Stimulated activated CD8-positive, alpha-beta memory T cell treated with anti-CD3 and anti-CD28 coated beads, Interleukin-7, amount 100 ng/mL, for 4 hours (primary cell): Measurements from ENCODE around the gene PTX4.

Experiments
- DNase-seq, 2 donors: peaks; one replicate each; pipeline ENCODE4 v3.0.0-alpha.2; 2020; ENCODE audit warnings: low read depth in 2 of 2

The PTX4 gene

DNA sequence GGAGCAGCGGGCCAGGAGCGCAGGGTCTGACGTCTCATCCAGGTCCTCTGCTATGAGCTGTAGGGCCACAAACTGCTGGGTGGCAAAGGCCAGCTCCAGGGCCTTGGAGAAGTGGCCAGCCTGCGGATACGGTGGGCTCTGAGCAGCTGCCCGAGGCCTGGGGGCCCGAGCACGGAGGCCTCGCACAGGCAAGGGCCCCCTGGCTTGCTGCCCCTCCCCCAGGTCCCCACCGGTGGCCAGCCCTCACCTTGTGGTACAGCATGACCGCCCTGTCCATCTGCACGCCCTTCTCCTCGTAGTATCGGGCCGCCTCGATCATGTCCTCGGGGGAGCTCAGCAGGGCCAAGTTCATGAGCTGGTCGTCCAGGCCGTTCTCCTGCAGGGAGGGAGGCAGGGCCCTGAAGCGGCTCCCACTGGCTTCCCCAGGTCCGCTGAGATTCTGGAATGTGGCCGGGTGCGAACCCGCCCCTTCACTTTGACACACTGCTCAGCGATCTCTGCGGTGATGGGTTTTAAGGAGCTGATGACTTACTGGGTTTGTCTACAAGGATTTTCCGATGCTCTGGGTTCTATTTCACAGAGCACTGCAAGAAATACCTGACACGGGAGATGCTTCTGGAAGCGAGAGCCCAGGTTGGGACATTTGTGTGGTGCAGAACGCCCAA is 35.0 kb upstream of the PTX4 start:
- DNase-seq: no peak

GRCh38 chr16:1520461-1520860 is 31.7 kb upstream of the PTX4 start:
- DNase-seq: no peak

DNA sequence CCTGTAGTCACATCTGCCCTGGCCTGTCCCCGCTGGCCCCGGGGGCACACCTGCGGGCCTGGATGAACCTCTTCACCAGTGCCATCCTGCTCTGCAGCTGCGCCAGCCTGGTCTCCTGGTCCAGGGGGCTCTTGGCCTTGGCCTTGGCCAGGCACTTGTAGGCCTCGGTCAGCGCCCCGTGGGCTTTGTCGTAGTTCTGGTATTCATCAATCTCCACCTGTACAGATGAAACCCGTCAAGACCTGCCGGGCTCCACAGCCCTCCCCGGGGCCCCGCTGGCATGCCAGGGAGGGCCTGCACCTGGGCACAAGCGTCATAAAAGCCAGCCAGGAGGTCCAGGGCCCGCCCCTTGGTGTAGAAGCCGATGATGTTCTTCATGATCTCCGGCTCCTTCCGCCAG is 31.1 kb upstream of the PTX4 start:
- DNase-seq: no peak

- DNase-seq: no peak
Observed at GRCh38 chr16:1518626-1519135, 29.9 kb upstream of the PTX4 start.

DNA sequence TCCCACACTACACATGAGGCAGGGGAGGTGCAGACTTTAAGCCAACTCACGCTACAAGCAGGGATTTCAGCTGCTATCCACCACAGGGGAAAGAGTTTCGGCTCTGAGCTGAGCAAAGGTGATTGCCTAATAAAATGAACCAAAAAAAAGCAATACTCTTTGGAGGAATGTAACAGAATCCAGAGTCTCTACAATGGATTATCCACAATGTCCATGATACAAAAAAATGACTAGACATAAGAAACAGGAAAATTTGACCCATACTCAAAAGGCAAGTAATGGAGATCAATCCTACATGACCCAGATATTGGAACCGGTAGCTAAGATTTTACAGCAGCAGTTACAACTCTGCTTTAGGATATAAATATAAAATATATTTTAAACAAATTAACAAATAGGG is 25.8 kb upstream of the PTX4 start:
- DNase-seq: no peak

DNA sequence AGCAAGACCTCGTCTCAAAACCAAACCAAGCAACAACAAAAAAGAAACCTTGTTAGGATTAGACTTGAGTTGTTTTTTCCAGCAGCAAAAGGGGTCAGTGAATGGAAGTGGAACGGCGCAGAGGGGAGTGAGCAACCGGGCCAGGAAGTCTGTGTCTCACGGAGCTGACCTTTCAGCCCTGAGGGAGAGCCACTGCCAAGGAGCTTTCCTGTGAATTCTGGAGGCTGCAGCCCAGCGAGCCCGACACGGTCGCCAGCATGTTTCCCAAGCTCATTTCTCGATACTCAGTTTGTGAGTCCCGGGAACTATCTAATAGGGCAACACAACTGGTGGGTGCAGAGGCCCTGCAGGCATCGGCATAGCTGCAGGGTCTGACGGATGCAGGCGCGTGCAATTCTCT is 24.0 kb upstream of the PTX4 start:
- DNase-seq: no peak

DNA sequence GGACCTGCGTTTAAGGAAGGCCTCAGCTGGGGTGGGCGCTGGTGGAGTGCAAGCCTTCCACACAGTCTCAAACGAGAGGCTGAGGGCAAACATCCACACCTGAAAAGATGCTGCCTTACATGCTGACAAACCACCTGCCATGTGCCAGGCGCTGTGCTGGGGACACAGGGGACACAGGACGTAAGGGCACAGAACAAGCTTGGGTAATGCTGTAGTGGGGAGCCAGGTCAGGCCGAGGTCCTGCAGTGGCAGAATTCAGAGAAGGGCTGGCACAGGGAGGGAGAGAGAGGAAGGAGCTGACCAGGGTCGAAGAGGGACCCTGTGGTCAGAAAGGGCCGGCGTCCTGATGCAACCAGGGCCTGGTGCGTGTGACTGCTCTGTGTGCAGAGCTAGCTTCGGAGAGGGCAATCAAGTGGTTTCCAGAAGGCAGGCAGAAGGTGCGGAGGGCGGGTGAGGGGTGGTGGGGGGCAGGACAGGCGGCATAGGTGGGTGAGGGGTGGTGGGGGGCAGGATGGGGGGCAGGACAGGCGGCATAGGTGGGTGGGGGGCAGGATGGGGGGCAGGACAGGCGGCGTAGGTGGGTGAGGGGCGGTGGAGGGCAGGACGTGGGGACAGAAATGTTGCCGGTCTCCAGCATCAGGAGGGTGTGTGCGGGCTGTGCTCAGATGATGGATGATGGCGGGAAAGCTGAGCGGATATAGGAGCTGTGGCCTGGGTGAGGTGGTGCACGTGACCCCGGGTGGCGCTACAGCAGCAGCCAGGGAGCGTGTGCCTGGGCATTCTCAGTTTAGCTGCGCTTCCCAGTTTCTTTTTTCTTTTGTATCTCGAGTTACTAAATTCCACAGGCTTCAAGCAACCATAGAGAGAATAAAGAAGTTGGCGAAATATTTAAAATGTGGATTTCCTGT is 23.2 kb upstream of the PTX4 start:
- no peak for DNase-seq

- no peak for DNase-seq
Observed at GRCh38 chr16:1510941-1511351, 22.2 kb upstream of the PTX4 start.

DNA sequence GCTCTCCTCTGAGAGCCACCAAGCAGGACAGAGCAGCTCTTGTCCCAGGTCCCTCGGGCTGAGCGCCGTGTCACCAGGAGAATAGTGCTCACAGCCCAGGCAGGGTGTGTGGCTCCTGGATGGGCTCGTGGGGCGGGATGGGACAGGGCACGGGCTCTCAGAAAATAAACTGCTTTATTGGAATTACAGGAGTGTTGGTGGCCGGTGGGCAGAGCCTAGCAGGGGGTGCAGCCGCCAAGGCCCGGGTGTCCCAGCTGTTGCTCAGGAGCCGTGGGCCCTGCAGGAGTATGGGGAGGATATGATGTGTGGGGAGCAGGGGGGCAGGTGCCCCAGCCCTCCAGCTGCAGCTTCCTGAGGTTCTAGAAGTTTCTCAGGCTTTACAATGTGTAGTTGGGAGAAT is 21.5 kb upstream of the PTX4 start:
- DNase-seq: no peak

DNA sequence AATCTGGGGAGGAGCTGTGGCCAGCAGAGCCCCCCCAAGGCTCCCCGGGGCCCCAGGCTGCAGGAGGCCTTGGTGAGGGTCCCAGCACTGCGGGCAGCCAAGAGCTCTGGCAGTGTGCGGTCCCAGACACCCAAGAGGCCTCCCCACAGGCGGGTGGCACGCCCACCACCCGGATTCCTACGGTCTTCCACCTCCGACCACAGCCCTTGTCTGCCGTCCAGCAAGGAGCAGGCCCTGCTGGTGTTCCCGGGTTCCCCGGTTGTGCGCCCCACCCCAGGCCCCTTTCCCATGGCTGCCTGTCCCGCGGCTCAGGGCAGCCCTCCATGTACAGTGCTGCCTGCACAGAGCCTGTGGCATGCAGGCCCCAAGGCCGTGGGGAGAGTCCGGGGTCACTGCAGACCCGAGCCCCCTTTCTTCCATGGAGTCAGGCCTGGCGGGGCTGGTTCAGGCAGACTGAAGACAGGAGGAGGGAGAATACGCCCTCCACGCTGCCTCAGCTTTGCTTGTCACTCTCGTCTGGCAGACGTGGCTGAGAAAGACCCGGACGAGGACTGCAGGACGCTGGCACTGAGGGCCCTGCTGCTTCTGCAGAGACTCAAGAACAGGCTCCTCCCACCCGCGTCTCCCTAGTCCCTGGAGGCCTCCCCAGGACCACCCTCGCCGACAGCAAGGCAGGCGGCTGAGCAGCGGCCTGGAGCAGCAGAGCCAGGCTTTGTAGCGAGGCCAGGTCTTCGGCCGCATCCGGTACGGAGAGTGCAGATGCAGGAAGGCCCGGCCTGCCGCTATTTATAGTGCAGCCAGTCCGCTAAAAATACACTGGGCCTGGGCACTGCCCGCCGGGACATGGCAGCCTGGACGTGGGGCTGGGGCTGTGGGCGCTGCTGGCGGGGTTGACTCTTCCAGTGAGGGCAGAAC is 20.8 kb upstream of the PTX4 start:
- DNase-seq: no peak

DNA sequence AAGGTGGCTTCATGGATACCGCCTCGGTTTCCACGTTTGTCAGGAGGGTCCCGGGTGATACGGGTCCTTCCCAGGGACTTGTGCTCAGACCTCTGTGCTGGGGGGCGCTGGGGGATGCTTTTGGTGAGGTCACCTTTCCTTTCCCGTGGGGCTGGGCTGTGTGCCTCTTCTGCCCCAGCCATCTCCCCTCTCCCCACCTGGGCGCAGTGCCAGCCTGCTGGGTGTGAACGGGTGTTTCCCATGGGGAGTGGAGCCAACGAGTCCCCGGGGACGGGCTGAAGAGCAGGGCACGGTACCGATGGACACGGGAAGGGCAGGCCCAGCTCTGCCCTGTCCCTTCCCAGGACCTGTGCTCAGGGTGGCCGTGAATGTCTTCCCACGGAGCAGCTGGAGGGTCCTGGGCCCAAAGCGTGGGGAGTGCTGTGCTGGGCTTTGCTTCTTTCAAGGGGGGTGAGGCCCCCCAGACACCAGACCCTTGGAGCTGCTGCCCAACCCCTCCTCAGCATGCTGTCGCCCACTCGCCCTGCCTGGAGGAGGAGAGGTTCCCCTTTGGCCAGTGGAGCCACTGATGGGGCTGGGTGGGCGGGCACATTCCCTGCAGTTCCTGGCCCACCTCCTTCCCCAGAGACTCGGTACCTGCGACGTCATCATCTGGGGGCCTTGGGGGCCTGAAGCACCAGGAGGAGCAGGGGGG is 19.9 kb upstream of the PTX4 start:
- no peak for DNase-seq

DNA sequence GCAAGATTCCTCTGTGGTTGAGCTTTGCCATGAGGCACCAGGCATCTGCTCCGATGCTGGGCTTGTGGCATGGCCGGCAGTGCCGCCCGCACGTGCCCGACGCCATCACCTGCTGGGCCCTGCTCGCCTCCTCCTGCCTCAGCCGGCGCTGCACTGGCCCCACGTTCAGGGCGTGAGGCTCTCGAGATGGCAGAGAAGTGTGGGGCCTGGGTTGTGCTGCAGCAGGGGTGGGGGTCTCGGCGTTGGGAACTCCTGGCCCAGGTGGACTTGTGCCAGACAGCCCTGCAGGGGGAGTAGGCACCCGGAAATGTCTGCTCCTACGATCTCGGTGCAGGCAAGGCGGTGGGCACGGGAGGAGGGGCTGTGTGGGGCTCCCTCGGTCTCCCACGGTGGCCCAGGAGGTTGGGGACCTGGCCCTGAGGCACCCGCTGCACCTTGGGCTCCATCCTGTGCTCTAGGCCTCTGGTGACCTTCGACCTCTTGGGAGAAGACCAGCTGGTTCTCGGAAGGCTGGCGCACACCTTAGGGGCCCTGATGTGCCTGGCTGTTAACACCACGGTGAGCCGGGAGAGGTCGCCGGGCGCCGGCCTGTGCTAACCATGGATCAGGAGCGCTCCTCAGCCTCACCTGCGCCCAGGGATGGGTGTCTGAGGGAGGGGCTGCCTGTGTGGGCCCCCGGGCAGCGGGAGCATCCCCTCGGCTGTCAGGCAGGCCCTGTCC is 17.9 kb upstream of the PTX4 start:
- DNase-seq: no peak

- DNase-seq: no peak
Observed at GRCh38 chr16:1505912-1506311, 17.2 kb upstream of the PTX4 start.

GRCh38 chr16:1505073-1505844 is 16.5 kb upstream of the PTX4 start:
- DNase-seq: no peak

GRCh38 chr16:1503110-1503955 is 14.6 kb upstream of the PTX4 start:
- DNase-seq: no peak

- DNase-seq: no peak
Observed at GRCh38 chr16:1502092-1503004, 13.6 kb upstream of the PTX4 start.

DNA sequence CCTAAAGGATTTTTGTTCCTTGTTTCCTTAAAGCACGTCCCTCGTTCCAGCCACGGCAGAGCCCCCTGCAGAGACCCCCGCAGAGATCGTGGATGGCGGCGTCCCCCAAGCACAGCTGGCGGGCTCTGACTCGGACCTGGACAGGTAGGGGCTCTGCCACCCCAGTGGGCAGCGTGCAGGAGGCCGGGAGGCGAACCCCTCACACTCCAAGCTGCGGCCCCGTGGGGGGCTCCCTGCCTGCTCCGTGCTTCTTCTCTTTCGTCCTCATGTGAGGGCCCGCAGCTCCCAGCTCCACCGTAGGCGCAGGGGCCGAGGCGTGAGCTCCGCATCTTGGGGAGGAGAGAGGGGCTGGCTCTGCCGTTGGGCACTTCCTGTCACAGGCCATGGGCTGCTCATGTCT is 12.9 kb upstream of the PTX4 start:
- no peak for DNase-seq
